OCI-LY7 (cell line): ENCODE measurements around the gene DNAJC27. TPM values are rescaled to one million over a fixed set of nuclear protein-coding genes. Genes with fewer than 3 reads are reported as not detected.

Experiments
- Bru-seq: library from RNA; stranded (reverse); fragments of 400-500 nt; gene quantifications from one replicate; lab custom pipeline; 2021; lab: Mats Ljungman, UMichigan
- BruChase-seq, 2 experiments: library from RNA; stranded (reverse); fragments of 400-500 nt; gene quantifications; one replicate each; lab custom pipeline; 2021; lab: Mats Ljungman, UMichigan
- BruUV-seq: library from RNA; stranded (reverse); fragments of 400-500 nt; replicated peaks from 2 replicates; lab custom pipeline; 2021; lab: Mats Ljungman, UMichigan
- CTCF ChIA-PET: fragments of 300-600 bp; sonication (Branson Sonifier 250); formaldehyde crosslinking; loops from one replicate; lab custom pipeline; 2022; ENCODE audit warnings: antibody characterized with exemption; ENCODE audit not compliant: unreplicated experiment; lab: Charles Lee
- POLR2A ChIA-PET: fragments of 300-600 bp; sonication (Branson Sonifier 250); formaldehyde crosslinking; loops from one replicate; lab custom pipeline; 2022; ENCODE audit warnings: antibody characterized with exemption; lab: Charles Lee
- DNase-seq: peaks from one replicate; pipeline ENCODE4 v3.0.0-alpha.2; 2015; ENCODE audit warnings: low spot score
- H2AFZ ChIP-seq: fragments of 200-600 bp; sonication (generic), shearing (Covaris generic); 2 replicates; pipeline ENCODE4 v1.6.1; 2014; ENCODE audit warnings: mild to moderate bottlenecking, antibody characterized with exemption, low read length, moderate library complexity
- H3K27ac ChIP-seq: fragments of 200-600 bp; sonication (generic); 2 replicates; pipeline ENCODE4 v1.5.1; 2014; ENCODE audit warnings: mixed run types, low read depth, mild to moderate bottlenecking, moderate library complexity, low read length, inconsistent platforms; ENCODE audit not compliant: poor library complexity, severe bottlenecking
- H3K36me3 ChIP-seq: fragments of 200-600 bp; sonication (generic); 2 replicates; pipeline ENCODE4 v1.6.1; 2014; ENCODE audit warnings: mild to moderate bottlenecking, antibody characterized with exemption, low read length, moderate library complexity, mixed read lengths; ENCODE audit not compliant: insufficient read depth
- H3K4me1 ChIP-seq: fragments of 200-600 bp; sonication (generic); 2 replicates; pipeline ENCODE4 v1.5.1; 2014; ENCODE audit warnings: mild to moderate bottlenecking, low read length; ENCODE audit not compliant: insufficient read depth, poor library complexity, severe bottlenecking
- H3K4me2 ChIP-seq: fragments of 200-600 bp; sonication (generic); 2 replicates; pipeline ENCODE4 v1.6.1; 2014; ENCODE audit warnings: mild to moderate bottlenecking, low read length
- H3K4me3 ChIP-seq: fragments of 200-600 bp; sonication (generic); 2 replicates; pipeline ENCODE4 v1.5.1; 2014; ENCODE audit warnings: mild to moderate bottlenecking, low read depth, low read length; ENCODE audit not compliant: poor library complexity, severe bottlenecking
- H3K79me2 ChIP-seq: fragments of 200-600 bp; sonication (generic); 2 replicates; pipeline ENCODE4 v1.6.1; 2016; ENCODE audit warnings: low read depth, mild to moderate bottlenecking, low read length, moderate library complexity, mixed read lengths; ENCODE audit not compliant: insufficient read depth
- H3K9me2 ChIP-seq: fragments of 200-600 bp; sonication (generic); 2 replicates; pipeline ENCODE4 v1.6.1; 2016; ENCODE audit warnings: mild to moderate bottlenecking, low read length, mixed read lengths; ENCODE audit not compliant: insufficient read depth
- H3K9me3 ChIP-seq: fragments of 200-600 bp; sonication (generic); 2 replicates; pipeline ENCODE4 v1.6.1; 2014; ENCODE audit warnings: mild to moderate bottlenecking, mixed run types, low read length, mixed read lengths
- H4K20me1 ChIP-seq: fragments of 200-600 bp; sonication (generic); 2 replicates; pipeline ENCODE4 v1.6.1; 2014; ENCODE audit warnings: mild to moderate bottlenecking, antibody characterized with exemption, low read length, moderate library complexity, mixed read lengths; ENCODE audit not compliant: insufficient read depth
- EZH2phosphoT487 ChIP-seq: fragments of 200-600 bp; sonication (generic); IDR thresholded peaks from 2 replicates; pipeline ENCODE4 v1.6.1; 2018; ENCODE audit warnings: low read depth, borderline replicate concordance, mild to moderate bottlenecking, mixed run types, antibody characterized with exemption, low read length, moderate library complexity, mixed read lengths
- intact Hi-C: fragments of 100-400 bp; cut with micrococcal nuclease; formaldehyde crosslinking; loops from one replicate; pipeline ENCODE4 v1.10.0; 2022; ENCODE audit not compliant: unreplicated experiment
- long read RNA-seq: library from polyadenylated mRNA; stranded (forward); transcript quantifications from one replicate; pipeline ENCODE4 v2.0.0, GENCODE V29; 2022
- total RNA-seq, 2 experiments: library from RNA; depleted of rRNA in 1 of 2; stranded (reverse); fragments of >200 nt in 1 of 2; shearing (Covaris generic) in 1 of 2; gene quantifications; 2 replicates each; pipeline ENCODE4 v1.2.3, GENCODE V29; 2014 to 2022
- TF ChIP-seq, protein P1 (sequence below): fragments of 200-600 bp; sonication (generic); conservative IDR thresholded peaks from 2 replicates; pipeline ENCODE4 v1.5.1; 2014; ENCODE audit warnings: mild to moderate bottlenecking, antibody characterized with exemption, low read length, moderate library complexity, mixed read lengths

Gene DNAJC27
- total RNA-seq (2014; rRNA removed; shearing (Covaris generic)) (3.6 and 13.5 TPM in 2 replicates), total RNA-seq (2022) (6.6 and 9.4 TPM in 2 replicates), Bru-seq, nascent RNA (percentile 72 among the genes with signal in this experiment), BruChase-seq, experiment 1, labeled RNA remaining after a 6-hour chase (percentile 52 among the genes with signal in this experiment), BruChase-seq, experiment 2, labeled RNA remaining after a 2-hour chase (percentile 54 among the genes with signal in this experiment)
- long read RNA-seq, partial matches to known transcripts, result 1 of 6 reads
- long read RNA-seq, other reads (novel, unspliced or antisense), result 4 of 6 reads

DNA sequence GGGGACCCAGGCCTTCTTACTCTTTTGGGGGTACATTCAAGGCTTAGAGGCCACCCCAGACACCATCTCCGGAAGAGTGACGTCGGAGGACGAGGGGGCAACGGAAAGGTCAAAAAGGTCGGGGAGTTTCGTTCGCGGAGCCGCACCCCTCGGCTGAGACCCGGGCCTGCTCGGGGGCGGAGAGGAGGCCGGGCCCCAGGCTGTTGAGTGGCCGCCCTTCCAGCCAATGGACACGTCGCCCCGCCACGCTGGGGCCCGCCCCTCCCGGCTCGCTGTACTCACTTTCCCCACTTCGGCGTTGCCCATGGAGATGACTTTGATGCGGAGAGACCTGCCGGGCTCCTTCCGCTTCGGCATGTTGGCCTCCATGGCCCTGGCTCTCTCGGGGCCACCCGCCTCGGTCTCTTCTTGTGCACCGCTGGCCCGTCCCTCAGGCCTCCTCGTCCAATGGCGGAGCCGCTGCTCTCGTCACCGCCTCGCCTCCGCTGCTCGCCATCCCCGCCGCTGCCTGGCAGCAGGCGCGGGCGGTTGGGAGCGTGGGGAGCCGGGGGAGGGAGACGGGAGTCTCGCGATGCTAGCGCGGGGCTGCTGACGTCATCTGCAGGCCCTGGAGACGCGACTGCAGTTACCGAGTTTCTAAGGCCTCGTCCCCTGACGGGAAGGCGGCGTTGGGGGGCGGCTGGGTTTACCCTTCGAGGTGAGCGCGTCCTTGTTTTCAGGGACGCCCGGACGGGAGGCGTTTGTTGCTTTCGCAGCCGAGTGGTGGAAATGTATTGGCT is at the start of gene DNAJC27:
Gene DNAJC27 (minus strand): TSS at position 420 of the 779 bp plus-strand sequence. CDS start 51 bp downstream, at position 369.
- Histone ChIP-seq H2AFZ (peak within 1 kb of the TSS; percentile 88), H3K79me2 (peaks cover 28% of the 10 kb centered on the region; the same call in 1 of the 2 replicates), H3K9me3 (no peaks in the 10 kb centered on the region), H4K20me1 (no peaks in the 10 kb centered on the region), H3K4me3 (peak within 1 kb of the TSS; percentile 93), H3K27ac (peak within 1 kb of the TSS; percentile 81), H3K36me3 (peaks cover 7% of the 10 kb centered on the region; the same call in 1 of the 2 replicates), H3K4me1 (peaks cover 11% of the 10 kb centered on the region), H3K9me2 (no peaks in the 10 kb centered on the region), H3K4me2 (peak within 1 kb of the TSS; percentile 98)
- DNase-seq, result peak; percentile 97
- ChIA-PET POLR2A (interaction anchor here (1.6 kb wide), 1 partner anchor 179 kb away, joined by 3 read pairs; the partner anchor contains the start of genes CENPO and PTRHD1), CTCF (no interaction called here)
- no TSS peak for BruUV-seq
- TF ChIP-seq, protein P1, sequence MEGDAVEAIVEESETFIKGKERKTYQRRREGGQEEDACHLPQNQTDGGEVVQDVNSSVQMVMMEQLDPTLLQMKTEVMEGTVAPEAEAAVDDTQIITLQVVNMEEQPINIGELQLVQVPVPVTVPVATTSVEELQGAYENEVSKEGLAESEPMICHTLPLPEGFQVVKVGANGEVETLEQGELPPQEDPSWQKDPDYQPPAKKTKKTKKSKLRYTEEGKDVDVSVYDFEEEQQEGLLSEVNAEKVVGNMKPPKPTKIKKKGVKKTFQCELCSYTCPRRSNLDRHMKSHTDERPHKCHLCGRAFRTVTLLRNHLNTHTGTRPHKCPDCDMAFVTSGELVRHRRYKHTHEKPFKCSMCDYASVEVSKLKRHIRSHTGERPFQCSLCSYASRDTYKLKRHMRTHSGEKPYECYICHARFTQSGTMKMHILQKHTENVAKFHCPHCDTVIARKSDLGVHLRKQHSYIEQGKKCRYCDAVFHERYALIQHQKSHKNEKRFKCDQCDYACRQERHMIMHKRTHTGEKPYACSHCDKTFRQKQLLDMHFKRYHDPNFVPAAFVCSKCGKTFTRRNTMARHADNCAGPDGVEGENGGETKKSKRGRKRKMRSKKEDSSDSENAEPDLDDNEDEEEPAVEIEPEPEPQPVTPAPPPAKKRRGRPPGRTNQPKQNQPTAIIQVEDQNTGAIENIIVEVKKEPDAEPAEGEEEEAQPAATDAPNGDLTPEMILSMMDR, result no peak
- no peak for TF ChIP-seq EZH2phosphoT487
- intact Hi-C loops, result loop anchor here (2.0 to 5.0 kb wide), 3 partner anchors 49 to 226 kb away; partner anchors contain the start of genes ADCY3, CENPO and PTRHD1

GRCh38 chr2:25018681-25019080 is 46.9 kb upstream of the DNAJC27 start:
- intact Hi-C loops, result no loop called here
- DNase-seq, result no peak
- Histone ChIP-seq H3K4me3 (no peak overlapping the region), H4K20me1 (no peaks in the 10 kb centered on the region), H3K79me2 (no peaks in the 10 kb centered on the region), H3K9me2 (no peaks in the 10 kb centered on the region), H3K9me3 (no peaks in the 10 kb centered on the region), H2AFZ (no peak overlapping the region), H3K27ac (no peak overlapping the region), H3K36me3 (no peaks in the 10 kb centered on the region), H3K4me2 (no peak overlapping the region), H3K4me1 (no peaks in the 10 kb centered on the region)
- BruUV-seq, result no TSS peak
- ChIA-PET CTCF (no interaction called here), POLR2A (no interaction called here)
- TF ChIP-seq, protein P1, result no peak
- no peak for TF ChIP-seq EZH2phosphoT487
